ENCODE results near the gene ZNF408.

ZNF408 gene

DNA sequence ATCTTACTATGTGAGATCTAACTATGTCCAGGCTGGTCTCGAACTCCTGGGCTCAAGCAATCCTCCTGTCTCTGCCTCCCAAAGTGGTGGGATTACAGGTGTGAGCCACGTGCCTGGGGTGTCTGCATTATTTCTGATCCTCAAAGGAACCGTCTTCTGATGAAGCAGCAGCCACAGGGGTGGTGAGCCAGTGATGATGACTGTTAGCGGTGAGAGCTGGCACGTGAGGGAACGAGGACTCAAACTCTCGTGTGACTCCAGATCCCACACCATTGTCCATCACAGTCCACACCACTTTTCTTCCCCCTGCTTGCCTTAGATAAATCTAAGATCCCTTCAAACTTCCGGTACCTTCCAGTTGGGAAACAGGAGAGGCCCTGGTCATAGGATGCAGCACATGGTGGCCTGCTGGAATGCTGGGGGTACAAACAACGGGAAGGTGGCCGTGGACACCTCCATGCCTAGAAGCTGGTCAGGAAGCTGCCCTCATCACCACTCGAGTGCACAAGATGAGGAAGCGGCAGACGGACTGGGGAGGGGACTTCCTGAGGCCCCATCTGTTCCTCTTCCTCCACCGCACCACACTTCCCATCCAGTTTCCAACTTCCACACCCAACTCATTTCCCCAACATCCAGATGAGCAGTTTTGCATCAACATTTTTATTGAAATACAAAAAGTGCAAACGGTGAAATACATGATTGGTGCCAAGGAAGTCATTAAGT lies 24.2 kb upstream of the ZNF408 start:
- no peak for DNase-seq

DNA sequence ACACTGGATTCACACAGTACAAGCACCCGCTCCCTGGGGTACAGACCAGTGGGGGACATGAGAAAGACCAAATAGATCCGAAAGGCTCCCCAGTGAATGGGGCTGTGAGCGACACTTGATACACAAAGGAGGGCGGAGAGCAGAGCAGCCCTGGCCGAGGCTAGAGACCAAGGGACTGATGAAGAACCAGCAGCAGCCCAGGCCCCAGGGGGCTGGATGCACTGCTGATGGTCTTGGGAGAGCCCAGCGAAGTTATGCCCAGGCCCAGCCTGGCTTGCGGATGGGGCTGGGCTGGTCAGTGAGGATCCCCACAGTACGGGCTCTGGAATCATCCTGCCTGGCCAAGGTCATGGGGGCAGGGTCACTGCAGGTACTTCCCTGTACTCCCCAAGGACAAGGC lies 23.7 kb upstream of the ZNF408 start:
- DNase-seq, result no peak

- DNase-seq, result no peak
Observed at GRCh38 chr11:46677991-46678740, 22.7 kb upstream of the ZNF408 start.

DNA sequence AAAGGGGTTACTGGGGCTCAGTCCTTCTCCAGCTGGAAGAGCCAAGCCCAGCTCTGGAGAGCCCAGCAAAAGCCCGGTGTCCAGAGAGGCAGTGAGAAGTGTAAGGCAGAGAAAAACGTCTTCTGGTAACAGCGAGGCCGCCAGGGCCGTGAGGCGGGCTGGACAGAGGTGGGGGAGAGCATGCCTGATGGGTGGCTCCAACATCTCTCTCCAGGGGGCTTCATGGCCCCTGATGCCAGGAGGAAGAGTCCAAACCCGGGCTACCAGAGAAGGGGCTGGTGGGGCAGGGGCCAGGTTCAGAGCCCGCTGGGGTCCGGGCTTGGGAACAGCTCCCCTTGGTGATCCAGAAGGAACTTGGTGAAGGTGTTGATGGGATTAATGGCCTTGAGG lies 22.1 kb upstream of the ZNF408 start:
- no peak for DNase-seq

DNA sequence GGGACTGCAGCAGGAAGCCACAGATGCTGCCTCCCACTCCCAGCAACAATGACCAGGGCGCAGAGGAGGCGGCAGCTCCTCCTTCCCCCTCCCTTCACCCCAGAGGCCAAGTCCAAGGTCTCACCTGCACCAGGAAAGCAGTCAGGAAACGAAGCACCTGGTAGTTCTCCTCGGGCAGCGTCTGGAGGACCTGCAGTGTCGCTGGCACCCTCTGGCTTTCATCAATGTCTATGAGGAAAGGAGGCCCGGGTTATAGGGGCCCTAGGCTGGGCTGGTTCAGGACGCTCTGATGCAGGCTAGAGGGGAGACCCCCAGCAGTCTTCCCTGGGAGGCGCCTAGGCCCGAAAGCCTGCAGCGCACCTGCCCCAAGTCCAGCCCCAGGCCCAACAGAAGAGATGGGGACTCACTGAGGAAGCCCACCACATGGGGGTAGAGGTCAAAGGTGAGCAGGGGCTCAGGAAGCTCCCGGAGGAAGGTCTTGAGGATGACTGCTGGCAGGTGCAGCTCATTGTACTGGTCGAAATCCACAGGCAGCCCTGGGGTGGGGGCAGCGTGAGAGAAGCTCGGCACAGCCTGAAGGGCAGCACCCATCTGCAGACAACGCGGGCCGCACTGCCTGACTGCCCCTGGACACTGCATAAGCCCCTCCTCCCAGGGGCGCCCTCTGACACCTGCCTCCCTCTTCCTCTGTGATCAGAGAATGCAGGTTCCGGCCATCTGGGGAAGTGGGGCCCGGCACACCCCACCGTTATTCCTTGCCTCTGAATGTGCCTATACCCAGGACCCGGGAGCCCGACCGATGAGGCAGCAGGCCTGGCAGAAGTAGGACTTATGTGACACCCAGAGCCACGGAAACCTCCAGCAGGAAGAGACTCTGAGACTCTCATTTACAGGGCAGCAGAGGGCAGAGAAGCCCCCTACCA lies 21.3 kb upstream of the ZNF408 start:
- no peak for DNase-seq

DNA sequence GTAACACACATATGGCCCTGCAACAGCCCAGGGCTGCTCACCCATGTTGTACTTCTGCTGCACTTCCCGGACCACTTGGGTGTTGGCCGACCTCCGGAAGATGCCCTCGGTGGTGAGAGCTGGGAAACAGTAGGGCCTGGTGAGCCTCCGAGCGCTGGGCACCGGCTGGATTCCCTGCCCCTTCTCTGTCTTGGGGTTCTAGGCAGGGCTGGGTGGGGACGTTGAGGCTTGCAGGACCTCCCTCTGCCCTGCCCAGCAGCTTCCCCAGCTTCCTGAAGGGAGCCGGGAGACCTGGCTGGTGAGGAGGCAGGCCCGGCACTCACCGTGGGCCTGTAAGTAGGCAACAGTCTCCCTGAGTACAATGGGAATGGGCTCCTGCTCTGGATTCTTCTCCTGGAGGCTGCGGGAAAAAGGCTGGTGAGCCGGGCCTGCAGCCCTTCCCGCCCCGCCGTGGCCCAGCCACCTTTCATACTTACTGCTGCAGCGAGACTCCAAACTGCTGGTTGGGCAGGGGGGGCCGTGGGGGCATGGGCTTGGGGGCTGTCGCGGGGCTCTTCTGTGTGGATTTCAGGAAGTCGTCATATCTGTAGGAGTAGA lies 20.6 kb upstream of the ZNF408 start:
- no peak for DNase-seq

DNA sequence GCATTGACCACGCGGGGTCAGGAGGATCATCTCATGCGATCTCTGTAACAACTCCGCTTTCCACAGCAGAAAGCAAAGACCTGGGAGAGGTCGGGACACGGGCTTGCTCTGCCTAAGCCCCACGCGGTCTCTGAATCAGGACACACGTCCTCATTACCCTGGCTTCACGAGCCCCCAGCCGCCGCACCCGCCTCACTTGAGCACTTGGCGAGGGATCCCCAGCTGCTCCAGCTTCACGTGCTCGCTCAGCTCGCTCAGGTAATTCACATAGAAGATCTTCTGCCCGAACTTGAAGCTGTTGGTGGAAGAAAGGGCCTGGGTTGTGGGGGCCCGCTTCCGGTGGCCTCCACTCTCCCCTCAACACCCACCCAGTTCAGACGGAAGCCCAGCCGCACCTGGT lies 20.0 kb upstream of the ZNF408 start:
- DNase-seq, result no peak

DNA sequence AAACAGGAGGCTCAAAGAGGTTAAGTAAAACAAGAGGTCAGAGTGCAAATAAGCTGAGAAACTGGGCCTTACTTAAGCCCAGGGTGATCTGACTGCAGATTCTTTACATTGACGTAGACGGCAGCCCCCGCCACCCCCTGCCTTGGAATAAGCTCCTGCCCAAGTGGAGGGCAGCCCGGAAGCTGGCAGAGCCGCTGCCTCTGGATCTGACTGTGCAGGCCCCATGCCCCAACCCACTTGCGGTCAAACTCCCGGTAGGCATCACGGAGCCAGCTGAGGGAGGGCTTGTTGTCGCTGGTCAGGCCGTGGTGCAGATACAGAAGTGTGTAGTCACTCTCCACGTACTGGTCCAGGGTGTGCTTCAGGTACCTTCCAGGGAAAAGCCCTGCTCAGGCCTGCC lies 19.0 kb upstream of the ZNF408 start:
- no peak for DNase-seq

- DNase-seq, result no peak
Observed at GRCh38 chr11:46682773-46683752, 17.8 kb upstream of the ZNF408 start.

DNA sequence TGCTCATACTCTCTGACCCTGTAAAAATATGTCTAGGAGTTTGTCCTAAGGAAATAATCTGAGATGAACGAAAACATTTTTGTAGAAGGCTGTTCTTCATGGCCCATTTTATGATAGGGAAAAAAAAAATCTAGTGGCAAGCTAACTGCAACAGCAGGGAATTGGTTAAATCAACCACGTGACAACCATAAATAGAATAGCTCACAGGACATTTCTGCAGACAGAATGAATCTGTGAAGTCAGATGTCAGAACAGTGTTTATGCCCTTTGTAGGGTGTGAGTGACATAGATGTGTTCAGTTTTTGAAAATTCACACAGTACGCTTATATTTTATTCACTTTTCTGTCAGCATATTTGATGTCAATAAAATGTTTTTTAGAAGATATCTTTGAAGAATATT lies 16.5 kb upstream of the ZNF408 start:
- DNase-seq, result no peak

GRCh38 chr11:46686886-46687795 lies 13.7 kb upstream of the ZNF408 start:
- no peak for DNase-seq

- DNase-seq, result no peak
Observed at GRCh38 chr11:46690702-46691101, 10.1 kb upstream of the ZNF408 start.

- DNase-seq, result no peak
Observed at GRCh38 chr11:46692450-46692849, 8.4 kb upstream of the ZNF408 start.

GRCh38 chr11:46693597-46694012 lies 7.2 kb upstream of the ZNF408 start:
- no peak for DNase-seq

GRCh38 chr11:46694072-46694471 lies 6.8 kb upstream of the ZNF408 start:
- no peak for DNase-seq

DNA sequence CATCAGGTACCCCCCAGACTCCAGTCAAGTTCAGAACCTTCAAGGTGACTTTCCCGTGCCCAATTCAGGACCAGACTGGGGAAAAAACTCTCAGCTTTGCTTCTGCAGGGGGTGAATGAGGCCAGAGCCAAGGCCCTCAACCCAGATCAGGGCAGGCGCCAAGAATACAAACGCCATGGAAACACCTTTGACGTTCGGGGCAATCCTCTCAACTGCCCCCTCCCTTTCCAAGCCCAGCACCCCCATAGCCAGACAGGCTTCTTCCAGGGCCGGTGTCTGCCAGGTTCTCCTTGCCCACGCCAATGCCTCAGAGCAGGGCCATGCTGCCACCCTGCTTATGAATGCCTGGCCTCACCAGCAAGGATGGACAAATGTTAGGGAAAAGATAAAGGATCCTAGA lies 6.2 kb upstream of the ZNF408 start:
- DNase-seq, result no peak

DNA sequence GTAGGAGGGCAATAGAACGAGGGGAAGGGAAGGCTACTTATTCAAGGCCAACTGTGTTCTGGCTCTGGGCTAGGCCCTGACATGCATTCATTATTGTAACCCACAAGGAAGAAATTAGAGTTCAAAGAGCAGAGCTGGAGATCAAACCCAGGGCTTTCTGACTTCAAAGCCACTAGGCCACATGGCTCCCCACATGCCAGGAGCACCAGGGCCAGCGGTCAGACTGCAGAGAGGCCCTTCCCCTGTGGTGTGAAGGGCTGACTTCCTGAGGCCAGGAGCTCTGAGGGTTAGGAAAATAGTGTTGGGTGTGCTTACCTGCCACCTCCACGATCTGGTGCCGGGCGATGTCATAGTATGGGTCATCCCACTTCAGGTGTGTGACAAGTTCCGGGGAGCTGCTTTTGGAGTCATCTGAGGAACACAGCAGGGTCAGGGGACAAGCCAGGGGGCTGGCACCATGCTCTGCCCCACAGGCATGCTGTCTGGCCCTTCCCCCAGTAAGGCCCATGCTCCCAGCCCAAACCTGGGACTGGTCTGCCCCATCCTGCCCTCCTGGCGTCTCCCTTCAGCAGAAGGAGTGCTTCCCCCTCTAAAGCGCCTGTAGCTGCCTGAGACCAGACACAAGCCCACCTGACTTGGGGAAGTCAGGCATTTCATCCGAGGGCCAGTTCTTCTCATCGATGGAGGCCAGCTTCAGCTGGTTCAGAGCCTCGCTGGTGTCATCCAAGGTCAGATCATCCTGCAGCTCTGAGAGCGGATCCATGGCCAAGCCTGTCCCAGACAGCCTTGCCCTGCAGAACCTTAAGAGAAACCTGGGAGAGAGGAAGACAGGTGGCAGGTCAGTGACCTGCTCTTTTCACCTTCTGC lies 5.3 kb upstream of the ZNF408 start:
- DNase-seq, result no peak

GRCh38 chr11:46696212-46696558 lies 4.6 kb upstream of the ZNF408 start:
- no peak for DNase-seq

DNA sequence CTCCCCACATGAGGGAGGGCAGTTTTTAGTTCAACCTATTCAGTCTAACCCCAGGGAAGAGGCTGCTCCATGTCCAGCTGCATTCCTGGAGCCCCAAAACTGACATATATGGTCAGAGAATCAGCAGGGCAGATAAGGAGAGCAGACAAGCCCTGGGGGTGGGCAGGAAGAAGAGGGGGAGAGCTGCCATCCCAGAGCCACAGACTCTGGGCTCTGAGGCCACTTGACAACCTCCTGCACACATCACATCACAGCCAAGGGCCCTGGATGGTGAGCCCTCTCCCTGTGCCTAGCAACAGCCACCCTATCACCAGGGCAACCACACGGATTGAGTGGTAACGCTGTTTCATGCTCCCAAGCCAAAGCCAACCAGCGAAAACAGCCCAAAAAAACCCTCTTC lies 3.5 kb upstream of the ZNF408 start:
- no peak for DNase-seq

- DNase-seq, result no peak
Observed at GRCh38 chr11:46697723-46698122, 3.1 kb upstream of the ZNF408 start.

All from activated gamma-delta T cell (primary cell).